PC-3 (cell line): ENCODE data around the gene INTS1. TPM values are rescaled to one million over a fixed set of nuclear protein-coding genes. Genes with fewer than 3 reads are reported as not detected.
"Not testable (repeated sequence)": the region's sequence is repeated elsewhere in the genome, so short reads cannot be mapped to it uniquely, and the experiment has no call there.

ENCODE experiments used
- ATAC-seq: fragments of 200-7000 bp; cut with Tn5 transposase; 2 replicates; pipeline ENCODE4 v1.9.1; 2020; ENCODE audit warnings: mild to moderate bottlenecking, moderate library complexity
- BruUV-seq: library from RNA; stranded (reverse); fragments of 400-500 nt; replicated peaks from 2 replicates; lab custom pipeline; 2021; lab: Mats Ljungman, UMichigan
- CTCF ChIA-PET: fragments of 300-600 bp; sonication (Branson Sonifier 250); formaldehyde crosslinking; loops from one replicate; lab custom pipeline; 2022; ENCODE audit warnings: antibody characterized with exemption; lab: Charles Lee
- POLR2A ChIA-PET: fragments of 300-600 bp; sonication (Branson Sonifier 250); formaldehyde crosslinking; loops from one replicate; lab custom pipeline; 2022; ENCODE audit warnings: antibody characterized with exemption; ENCODE audit not compliant: unreplicated experiment; lab: Charles Lee
- DNase-seq: peaks from one replicate; pipeline ENCODE4 v3.0.0-alpha.2; 2015
- H2AFZ ChIP-seq: fragments of 300-600 bp; sonication (generic); 2 replicates; pipeline ENCODE4 v1.6.0; 2016; ENCODE audit warnings: antibody characterized with exemption, low read length
- H3F3A ChIP-seq: fragments of 300-600 bp; sonication (generic); one replicate; pipeline ENCODE4 v1.6.0; 2017; ENCODE audit warnings: antibody characterized with exemption, low read length, control low read depth, mild to moderate bottlenecking; ENCODE audit not compliant: unreplicated experiment
- H3K27ac ChIP-seq: fragments of 300-600 bp; sonication (generic); 2 replicates; pipeline ENCODE4 v1.5.1; 2016; ENCODE audit warnings: mild to moderate bottlenecking, low read length
- H3K27me3 ChIP-seq: fragments of 300-600 bp; sonication (generic); 2 replicates; pipeline ENCODE4 v1.6.1; 2016; ENCODE audit warnings: low read length, mixed read lengths
- H3K36me3 ChIP-seq: fragments of 300-600 bp; sonication (generic); 2 replicates; pipeline ENCODE4 v1.6.1; 2016; ENCODE audit warnings: low read depth, mixed run types, low read length, mixed read lengths
- H3K4me1 ChIP-seq: fragments of 300-600 bp; sonication (generic); 2 replicates; pipeline ENCODE4 v1.5.1; 2016; ENCODE audit warnings: low read length; ENCODE audit not compliant: insufficient read depth
- H3K4me2 ChIP-seq: fragments of 300-600 bp; sonication (generic); 2 replicates; pipeline ENCODE4 v1.6.0; 2016; ENCODE audit warnings: low read length
- H3K4me3 ChIP-seq: fragments of 300-600 bp; sonication (generic); 2 replicates; pipeline ENCODE4 v1.5.1; 2016; ENCODE audit warnings: mild to moderate bottlenecking, low read length, mixed read lengths
- H3K79me2 ChIP-seq: fragments of 300-600 bp; sonication (generic); 2 replicates; pipeline ENCODE4 v1.6.1; 2017; ENCODE audit warnings: low read length, mixed read lengths
- H3K9ac ChIP-seq: fragments of 300-600 bp; sonication (generic); 2 replicates; pipeline ENCODE4 v1.6.0; 2016; ENCODE audit warnings: mild to moderate bottlenecking, low read length
- H3K9me2 ChIP-seq: fragments of 300-600 bp; sonication (generic); replicated peaks from 2 replicates; pipeline ENCODE4 v1.6.1; 2016; ENCODE audit warnings: mixed run types, low read length, mixed read lengths
- H3K9me3 ChIP-seq: fragments of 300-600 bp; sonication (generic); 2 replicates; pipeline ENCODE4 v1.6.1; 2016; ENCODE audit warnings: low read length, mixed read lengths
- H4K20me1 ChIP-seq: fragments of 300-600 bp; sonication (generic); 2 replicates; pipeline ENCODE4 v1.6.1; 2016; ENCODE audit warnings: low read length, mixed read lengths
- CTCF ChIP-seq: fragments of 300-600 bp; sonication (generic); conservative IDR thresholded peaks from 2 replicates; pipeline ENCODE4 v1.5.1; 2017; ENCODE audit warnings: antibody characterized with exemption, low read depth, mild to moderate bottlenecking, low read length
- EZH2 ChIP-seq: fragments of 300-600 bp; sonication (generic); IDR thresholded peaks from one replicate; pipeline ENCODE4 v1.6.1; 2017; ENCODE audit warnings: antibody characterized with exemption, mild to moderate bottlenecking, low read length; ENCODE audit not compliant: unreplicated experiment
- EZH2phosphoT487 ChIP-seq: fragments of 300-600 bp; sonication (generic); IDR thresholded peaks from 2 replicates; pipeline ENCODE4 v1.6.1; 2018; ENCODE audit warnings: mild to moderate bottlenecking, antibody characterized with exemption, low read length, borderline replicate concordance
- intact Hi-C: fragments of 100-400 bp; cut with micrococcal nuclease; formaldehyde crosslinking; loops from 2 replicates; pipeline ENCODE4 v1.9.0; 2023
- total RNA-seq: library from RNA; depleted of rRNA; stranded (reverse); fragments of >200 nt; gene quantifications from 2 replicates; pipeline ENCODE4 v1.2.3, GENCODE V29; 2014

The INTS1 gene
- total RNA-seq, 1 experiment from 2014 or later, result 62.9 TPM

GRCh38 chr7:1521456-1521855 is 17.3 kb upstream of the INTS1 start:
- Histone ChIP-seq H3K4me1 (peaks cover 18% of the 10 kb centered on the region), H3K4me3 (no peak overlapping the region), H2AFZ (no peak overlapping the region), H3K9me3 (no peaks in the 10 kb centered on the region), H3F3A (no peaks in the 10 kb centered on the region), H3K9ac (no peak overlapping the region), H3K4me2 (no peak overlapping the region), H3K79me2 (no peaks in the 10 kb centered on the region), H3K27ac (no peak overlapping the region), H3K27me3 (no peaks in the 10 kb centered on the region), H3K9me2 (no peaks in the 10 kb centered on the region), H4K20me1 (no peaks in the 10 kb centered on the region), H3K36me3 (no peaks in the 10 kb centered on the region)
- TF ChIP-seq EZH2 (no peak), CTCF (no peak), EZH2phosphoT487 (no peak)
- intact Hi-C loops, result no loop called here
- POLR2A ChIA-PET, result no interaction called here
- CTCF ChIA-PET, result no interaction called here
- no TSS peak for BruUV-seq
- ATAC-seq, result no peak
- DNase-seq, result no peak

- Histone ChIP-seq H4K20me1 (no peaks in the 10 kb centered on the region), H3K4me2 (peak overlapping the region; percentile 25; the same call in 1 of the 2 replicates), H3F3A (no peaks in the 10 kb centered on the region), H3K27me3 (no peaks in the 10 kb centered on the region), H3K36me3 (no peaks in the 10 kb centered on the region), H2AFZ (no peak overlapping the region), H3K79me2 (no peaks in the 10 kb centered on the region), H3K9me2 (no peaks in the 10 kb centered on the region), H3K4me1 (peaks cover 18% of the 10 kb centered on the region), H3K27ac (peak overlapping the region; percentile 60), H3K4me3 (no peak overlapping the region), H3K9ac (peak overlapping the region; percentile 13; the same call in 1 of the 2 replicates), H3K9me3 (no peaks in the 10 kb centered on the region)
- ATAC-seq (peak; percentile 78), DNase-seq (peak; percentile 76)
- no peak for TF ChIP-seq EZH2phosphoT487
- no peak for TF ChIP-seq EZH2
- TF ChIP-seq CTCF, result no peak
- intact Hi-C loops, result no loop called here
- POLR2A ChIA-PET, result no interaction called here
- BruUV-seq, result TSS peak; percentile 54
- CTCF ChIA-PET, result no interaction called here
Measured at GRCh38 chr7:1520539-1521234, 16.5 kb upstream of the INTS1 start.

- H3F3A ChIP-seq, intact Hi-C loops, H3K9me3 ChIP-seq, H4K20me1 ChIP-seq, H2AFZ ChIP-seq, H3K27ac ChIP-seq, H3K79me2 ChIP-seq, DNase-seq, H3K9ac ChIP-seq, H3K9me2 ChIP-seq, H3K36me3 ChIP-seq, H3K4me2 ChIP-seq, H3K27me3 ChIP-seq, BruUV-seq, ATAC-seq, POLR2A ChIA-PET, H3K4me3 ChIP-seq: not testable (repeated sequence)
- CTCF ChIA-PET, result interaction anchor here (0.7 kb wide), 1 partner anchor 325 kb away, joined by 3 read pairs; no protein-coding TSS in a partner anchor
- H3K4me1 ChIP-seq, result peaks cover 18% of the 10 kb centered on the region
Measured at GRCh38 chr7:1519322-1519922, 15.2 kb upstream of the INTS1 start.
